Liver (tissue), 9 donors: ENCODE measurements around the gene SPSB1. TPM values are rescaled to one million over a fixed set of nuclear protein-coding genes. Genes with fewer than 3 reads are reported as not detected.

Experiments used
- DNase-seq: peaks from one replicate; pipeline ENCODE4 v3.0.0-alpha.2; 2017; ENCODE audit warnings: low spot score
- H3K27ac ChIP-seq, 2 donors: one replicate each; pipeline ENCODE4 v1.7.0; 2013; ENCODE audit warnings: inconsistent platforms in 2 of 2, low read length in 2 of 2, control low read depth in 1 of 2, low read depth in 1 of 2, mild to moderate bottlenecking in 1 of 2
- H3K27me3 ChIP-seq, 4 donors: one replicate each; pipeline versions ENCODE4 v1.6.1 to v1.7.0; 2013; ENCODE audit warnings: low read length in 3 of 4, inconsistent platforms in 1 of 4, mild to moderate bottlenecking in 1 of 4, moderate library complexity in 1 of 4; ENCODE audit not compliant: control insufficient read depth in 4 of 4, insufficient read depth in 4 of 4
- H3K36me3 ChIP-seq, 4 donors: one replicate each; pipeline versions ENCODE4 v1.6.1 to v1.7.0; 2013; ENCODE audit warnings: low read length in 3 of 4, mild to moderate bottlenecking in 3 of 4, low read depth in 1 of 4, moderate library complexity in 1 of 4; ENCODE audit not compliant: control insufficient read depth in 4 of 4, insufficient read depth in 3 of 4
- H3K4me1 ChIP-seq, 4 donors: one replicate each; pipeline versions ENCODE4 v1.6.1 to v1.7.0; 2013; ENCODE audit warnings: low read length in 3 of 4, mild to moderate bottlenecking in 3 of 4, moderate library complexity in 1 of 4; ENCODE audit not compliant: control insufficient read depth in 4 of 4, insufficient read depth in 4 of 4
- H3K4me3 ChIP-seq, 3 donors: one replicate each; pipeline versions ENCODE4 v1.6.1 to v1.7.0; 2013; ENCODE audit warnings: low read length in 3 of 3, control low read depth in 1 of 3, low read depth in 1 of 3, mild to moderate bottlenecking in 1 of 3
- H3K9ac ChIP-seq, 2 donors: one replicate each; pipeline ENCODE4 v1.7.0; 2013; ENCODE audit warnings: low read length in 2 of 2, mild to moderate bottlenecking in 2 of 2, moderate library complexity in 2 of 2, control low read depth in 1 of 2, low read depth in 1 of 2
- H3K9me3 ChIP-seq, 4 donors: one replicate each; pipeline versions ENCODE4 v1.6.1 to v1.7.0; 2013; ENCODE audit warnings: low read length in 3 of 4; ENCODE audit not compliant: control insufficient read depth in 4 of 4
- ATF3 ChIP-seq: IDR thresholded peaks from 2 replicates; pipeline ENCODE4 v1.6.1; 2016; ENCODE audit warnings: antibody characterized with exemption
- CTCF ChIP-seq: fragments of 150-350 bp; IDR thresholded peaks from 2 replicates; pipeline ENCODE4 v1.5.1; 2017; ENCODE audit warnings: improper control_type of control experiment, low read depth, low read length; ENCODE audit not compliant: missing input control
- EGR1 ChIP-seq, 2 donors: IDR thresholded peaks; 2 replicates each; pipeline ENCODE4 v1.6.1; 2016 to 2018; ENCODE audit warnings: antibody characterized with exemption in 2 of 2, low read depth in 2 of 2
- FOXA1 ChIP-seq: IDR thresholded peaks from 2 replicates; pipeline ENCODE4 v1.6.1; 2016; ENCODE audit warnings: antibody characterized with exemption
- FOXA2 ChIP-seq: IDR thresholded peaks from 2 replicates; pipeline ENCODE4 v1.6.1; 2016; ENCODE audit warnings: antibody characterized with exemption
- GABPA ChIP-seq, 2 donors: IDR thresholded peaks in 1 of 2; conservative IDR thresholded peaks in 1 of 2; 2 replicates each; pipeline ENCODE4 v1.6.1; 2016; ENCODE audit warnings: antibody characterized with exemption in 2 of 2, mild to moderate bottlenecking in 1 of 2, moderate library complexity in 1 of 2
- HNF4A ChIP-seq, 2 donors: conservative IDR thresholded peaks; 2 replicates each; pipeline ENCODE4 v1.6.1; 2016; ENCODE audit warnings: antibody characterized with exemption in 2 of 2, mild to moderate bottlenecking in 2 of 2
- HNF4G ChIP-seq: IDR thresholded peaks from 2 replicates; pipeline ENCODE4 v1.6.1; 2016; ENCODE audit warnings: antibody characterized with exemption
- JUND ChIP-seq, 2 donors: IDR thresholded peaks; 2 replicates each; pipeline ENCODE4 v1.6.1; 2016; ENCODE audit warnings: antibody characterized with exemption in 2 of 2
- MAX ChIP-seq: IDR thresholded peaks from 2 replicates; pipeline ENCODE4 v1.6.1; 2016; ENCODE audit warnings: antibody characterized with exemption
- NR2F2 ChIP-seq: IDR thresholded peaks from 2 replicates; pipeline ENCODE4 v1.6.1; 2016; ENCODE audit warnings: antibody characterized with exemption
- RAD21 ChIP-seq, 2 donors: IDR thresholded peaks; 2 replicates each; pipeline ENCODE4 v1.6.1; 2016; ENCODE audit warnings: antibody characterized with exemption in 2 of 2, mild to moderate bottlenecking in 2 of 2
- REST ChIP-seq: IDR thresholded peaks from 2 replicates; pipeline ENCODE4 v1.6.1; 2016; ENCODE audit warnings: antibody characterized with exemption, mild to moderate bottlenecking
- RXRA ChIP-seq, 2 donors: IDR thresholded peaks; 2 replicates each; pipeline ENCODE4 v1.6.1; 2017 to 2018; ENCODE audit warnings: antibody characterized with exemption in 2 of 2, mild to moderate bottlenecking in 1 of 2
- SP1 ChIP-seq: IDR thresholded peaks from 2 replicates; pipeline ENCODE4 v1.6.1; 2018; ENCODE audit warnings: antibody characterized with exemption, mild to moderate bottlenecking
- TAF1 ChIP-seq: conservative IDR thresholded peaks from 2 replicates; pipeline ENCODE4 v1.6.1; 2016; ENCODE audit warnings: antibody characterized with exemption, mild to moderate bottlenecking
- YY1 ChIP-seq: IDR thresholded peaks from 2 replicates; pipeline ENCODE4 v1.6.1; 2016; ENCODE audit warnings: antibody characterized with exemption, mild to moderate bottlenecking
- ZBTB33 ChIP-seq: IDR thresholded peaks from 2 replicates; pipeline ENCODE4 v1.6.1; 2016; ENCODE audit warnings: antibody characterized with exemption
- WGBS: extraction: QIAGEN DNeasy Blood & Tissue Kit; methylation state at CpG from one replicate; pipeline ENCODE4 v1.1.7; 2013; 5-methylcytosine and 5-hydroxymethylcytosine counted together
- polyA plus RNA-seq, 2 donors: library from polyadenylated mRNA; stranded (reverse) in 1 of 2; unstranded in 1 of 2; fragments of 200-250 nt in 1 of 2; fragments of >200 nt in 1 of 2; fragmentation: Nextera tagmentation in 1 of 2; extraction: Ambion mirVana in 1 of 2; gene quantifications; one replicate each; pipeline versions ENCODE4 v1.2.1 to v1.2.3, GENCODE V29; 2013 to 2015
- total RNA-seq, 2 donors: library from RNA; depleted of rRNA; stranded (reverse); fragments of >200 nt; gene quantifications; one replicate each; pipeline ENCODE4 v1.2.3, GENCODE V29; 2014
- donor health status: healthy.
- donor health status: healthy.
- donor health status: healthy.
- donor health status: healthy.
- donor health status: healthy.

SPSB1 gene
- total and polyA plus RNA-seq, 4 donors: 4.1 to 22.6 (median 14.8) TPM

GRCh38 chr1:9338397-9339246, 45.9 kb downstream of the SPSB1 start:
- no peak for TF ChIP-seq HNF4A (conservative IDR thresholded peaks at IDR 0.05)
- TF ChIP-seq ZBTB33: no peak
- TF ChIP-seq TAF1: no peak
- TF ChIP-seq JUND (IDR thresholded peaks at IDR 0.05): no peak
- no peak for TF ChIP-seq SP1
- TF ChIP-seq YY1: no peak
- no peak for TF ChIP-seq RXRA (IDR thresholded peaks at IDR 0.05)
- TF ChIP-seq GABPA (IDR thresholded peaks at IDR 0.05 in 1 of 2, conservative IDR thresholded peaks at IDR 0.05 in 1 of 2): no peak
- TF ChIP-seq FOXA1: no peak
- no peak for TF ChIP-seq ATF3
- no peak for TF ChIP-seq NR2F2
- TF ChIP-seq REST: no peak
- TF ChIP-seq MAX: no peak
- TF ChIP-seq FOXA2: no peak
- no peak for TF ChIP-seq RAD21 (IDR thresholded peaks at IDR 0.05)
- TF ChIP-seq EGR1 (IDR thresholded peaks at IDR 0.05; ENCODE audit: low read depth in 2 of 2): no peak
- no peak for TF ChIP-seq HNF4G
- TF ChIP-seq CTCF: no peak
- no peak for DNase-seq
- H3K4me1 ChIP-seq: peaks cover 0 to 3% (median 0%) of the 10 kb centered on the region in 4 donors
- H3K36me3 ChIP-seq: no peaks in the 10 kb centered on the region
- no peaks in the 10 kb centered on the region for H3K9me3 ChIP-seq
- no peak overlapping the region for H3K9ac ChIP-seq
- no peak overlapping the region for H3K4me3 ChIP-seq
- no peak overlapping the region for H3K27ac ChIP-seq
- WGBS: 86% methylated on average over 25 of the region's 25 CpGs
- no peaks in the 10 kb centered on the region for H3K27me3 ChIP-seq
